Smooth muscle cell (in vitro differentiated cells): ENCODE results near the gene RNF111. TPM values are rescaled to one million over a fixed set of nuclear protein-coding genes. Genes with fewer than 3 reads are reported as not detected.

Experiments used
- DNase-seq: peaks from one replicate; lab custom pipeline; 2025; ENCODE audit not compliant: unreplicated experiment; lab: John Stamatoyannopoulos, UW
- H2AFZ ChIP-seq: fragments of 200-600 bp; sonication (generic); 2 replicates; pipeline ENCODE4 v1.6.0; 2016; ENCODE audit warnings: antibody characterized with exemption, low read depth, mild to moderate bottlenecking
- H3F3A ChIP-seq: fragments of 200-600 bp; sonication (generic); 2 replicates; pipeline ENCODE4 v1.6.0; 2017; ENCODE audit warnings: antibody characterized with exemption, low read depth
- H3K27ac ChIP-seq: fragments of 200-600 bp; sonication (generic); 2 replicates; pipeline ENCODE4 v1.5.1; 2016; ENCODE audit warnings: low read depth, mild to moderate bottlenecking
- H3K27me3 ChIP-seq: fragments of 200-600 bp; sonication (generic); 2 replicates; pipeline ENCODE4 v1.6.1; 2016; ENCODE audit warnings: low read depth, mild to moderate bottlenecking
- H3K36me3 ChIP-seq: fragments of 200-600 bp; sonication (generic); 2 replicates; pipeline ENCODE4 v1.5.1; 2016; ENCODE audit warnings: low read depth
- H3K4me1 ChIP-seq: fragments of 200-600 bp; sonication (generic); 2 replicates; pipeline ENCODE4 v1.5.1; 2016; ENCODE audit warnings: low read depth
- H3K4me2 ChIP-seq: fragments of 200-600 bp; sonication (generic); 2 replicates; pipeline ENCODE4 v1.6.0; 2016; ENCODE audit warnings: mild to moderate bottlenecking
- H3K4me3 ChIP-seq: fragments of 200-600 bp; sonication (generic); 2 replicates; pipeline ENCODE4 v1.5.1; 2016; ENCODE audit warnings: mild to moderate bottlenecking
- H3K79me2 ChIP-seq: fragments of 200-600 bp; sonication (generic); 2 replicates; pipeline ENCODE4 v1.6.0; 2016; ENCODE audit warnings: low read depth, mild to moderate bottlenecking
- H3K9ac ChIP-seq: fragments of 200-600 bp; sonication (generic); 2 replicates; pipeline ENCODE4 v1.6.0; 2016; ENCODE audit warnings: low read depth
- H3K9me3 ChIP-seq: fragments of 200-600 bp; sonication (generic); replicated peaks from 2 replicates; pipeline ENCODE4 v1.5.1; 2016; ENCODE audit warnings: low read depth
- H4K20me1 ChIP-seq: fragments of 200-600 bp; sonication (generic); 2 replicates; pipeline ENCODE4 v1.6.0; 2016; ENCODE audit warnings: low read depth
- WGBS: methylation state at CpG from one replicate; pipeline ENCODE4 v1.1.7; 2016; ENCODE audit warnings: low lambda C conversion rate; 5-methylcytosine and 5-hydroxymethylcytosine counted together
- polyA plus RNA-seq: library from polyadenylated mRNA; unstranded; fragments of >200 nt; fragmentation: Nextera tagmentation; extraction: Ambion mirVana; gene quantifications from 2 replicates; pipeline ENCODE4 v1.2.1, GENCODE V29; 2016
- total RNA-seq: library from RNA; depleted of rRNA; stranded (reverse); fragments of >200 nt; gene quantifications from 2 replicates; pipeline ENCODE4 v1.2.3, GENCODE V29; 2014
- TF ChIP-seq, protein P1 (sequence below): fragments of 200-600 bp; sonication (generic); IDR thresholded peaks from 2 replicates; pipeline ENCODE4 v1.5.1; 2017; ENCODE audit warnings: borderline replicate concordance, mild to moderate bottlenecking, antibody characterized with exemption; ENCODE audit not compliant: insufficient read depth, poor library complexity, severe bottlenecking

Gene RNF111
- total and polyA plus RNA-seq, 2 experiments from 2014 or later: 15.3 to 37.8 TPM

DNA sequence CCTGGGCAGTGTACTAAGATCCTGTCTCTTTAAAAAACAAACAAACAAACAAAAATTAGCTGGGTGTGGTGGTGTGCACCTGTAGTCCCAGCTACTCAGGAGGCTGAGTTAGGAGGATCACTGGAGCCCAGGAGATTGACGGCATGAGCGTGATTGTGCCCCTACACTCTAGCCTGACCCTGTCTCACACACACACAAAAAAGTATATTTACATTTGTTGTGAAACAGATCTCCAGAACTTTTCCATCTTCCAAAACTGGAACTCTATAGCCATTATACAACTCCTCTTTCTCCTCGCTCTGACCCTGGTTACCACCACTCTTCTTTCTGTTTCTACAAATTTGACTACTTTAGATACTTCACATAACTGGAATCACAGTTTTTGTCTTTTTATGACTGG is 61.4 kb downstream of the RNF111 start:
- Histone ChIP-seq H3K4me2 (no peak overlapping the region), H3K27ac (no peak overlapping the region), H3K4me1 (no peaks in the 10 kb centered on the region), H3K79me2 (peaks cover 82% of the 10 kb centered on the region), H2AFZ (no peak overlapping the region), H3K9me3 (no peaks in the 10 kb centered on the region), H4K20me1 (peaks cover 92% of the 10 kb centered on the region), H3K27me3 (no peaks in the 10 kb centered on the region), H3K9ac (no peak overlapping the region), H3K36me3 (no peaks in the 10 kb centered on the region), H3F3A (no peaks in the 10 kb centered on the region), H3K4me3 (no peak overlapping the region)
- 94% methylated on average over 3 of the region's 3 CpGs for WGBS
- no peak for DNase-seq
- TF ChIP-seq, protein P1, sequence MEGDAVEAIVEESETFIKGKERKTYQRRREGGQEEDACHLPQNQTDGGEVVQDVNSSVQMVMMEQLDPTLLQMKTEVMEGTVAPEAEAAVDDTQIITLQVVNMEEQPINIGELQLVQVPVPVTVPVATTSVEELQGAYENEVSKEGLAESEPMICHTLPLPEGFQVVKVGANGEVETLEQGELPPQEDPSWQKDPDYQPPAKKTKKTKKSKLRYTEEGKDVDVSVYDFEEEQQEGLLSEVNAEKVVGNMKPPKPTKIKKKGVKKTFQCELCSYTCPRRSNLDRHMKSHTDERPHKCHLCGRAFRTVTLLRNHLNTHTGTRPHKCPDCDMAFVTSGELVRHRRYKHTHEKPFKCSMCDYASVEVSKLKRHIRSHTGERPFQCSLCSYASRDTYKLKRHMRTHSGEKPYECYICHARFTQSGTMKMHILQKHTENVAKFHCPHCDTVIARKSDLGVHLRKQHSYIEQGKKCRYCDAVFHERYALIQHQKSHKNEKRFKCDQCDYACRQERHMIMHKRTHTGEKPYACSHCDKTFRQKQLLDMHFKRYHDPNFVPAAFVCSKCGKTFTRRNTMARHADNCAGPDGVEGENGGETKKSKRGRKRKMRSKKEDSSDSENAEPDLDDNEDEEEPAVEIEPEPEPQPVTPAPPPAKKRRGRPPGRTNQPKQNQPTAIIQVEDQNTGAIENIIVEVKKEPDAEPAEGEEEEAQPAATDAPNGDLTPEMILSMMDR: no peak

- 95% methylated on average over 2 of the region's 2 CpGs for WGBS
- TF ChIP-seq, protein P1: no peak
Observed at GRCh38 chr15:59051873-59052861, 64.7 kb downstream of the RNF111 start.

DNA sequence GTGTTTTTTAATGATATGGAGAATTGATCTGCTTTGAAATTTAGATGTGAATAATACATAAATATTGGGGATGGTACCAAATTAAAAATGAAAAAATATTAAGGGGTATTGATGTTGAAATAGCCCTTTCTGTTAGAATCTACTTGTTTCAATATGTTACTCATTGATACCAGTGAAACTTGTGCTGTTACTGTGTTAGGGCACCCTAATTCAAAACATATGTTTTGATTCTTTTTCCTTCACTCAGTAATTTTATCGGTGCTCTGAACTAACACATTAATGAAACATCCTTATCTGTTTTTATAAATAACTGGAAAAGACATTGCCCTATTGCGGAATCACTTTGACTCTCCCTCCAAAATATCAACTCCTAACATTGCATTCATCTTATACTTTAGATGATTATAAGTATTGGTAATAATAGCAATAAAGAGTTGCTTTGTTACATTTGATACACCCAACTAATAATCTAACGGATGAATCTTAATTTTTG is 65.5 kb downstream of the RNF111 start:
- Histone ChIP-seq H3F3A (no peaks in the 10 kb centered on the region), H3K4me3 (no peak overlapping the region), H4K20me1 (peaks cover 86% of the 10 kb centered on the region), H3K27ac (no peak overlapping the region), H3K36me3 (peaks cover 17% of the 10 kb centered on the region), H3K4me2 (no peak overlapping the region), H3K9ac (no peak overlapping the region), H3K4me1 (no peaks in the 10 kb centered on the region), H3K27me3 (no peaks in the 10 kb centered on the region), H2AFZ (no peak overlapping the region), H3K9me3 (no peaks in the 10 kb centered on the region), H3K79me2 (peaks cover 42% of the 10 kb centered on the region)
- no peak for DNase-seq
- TF ChIP-seq, protein P1: no peak
- WGBS: 86% methylated on average over 3 of the region's 3 CpGs

More at GRCh38 chr15:59051873-59052861, 64.7 kb downstream of the RNF111 start:
- H3K4me2 ChIP-seq: no peak overlapping the region
- H3K4me1 ChIP-seq: no peaks in the 10 kb centered on the region
- H3K36me3 ChIP-seq: peaks cover 17% of the 10 kb centered on the region
- no peaks in the 10 kb centered on the region for H3K9me3 ChIP-seq
- no peak overlapping the region for H3K4me3 ChIP-seq
- DNase-seq: no peak
- peaks cover 49% of the 10 kb centered on the region for H3K79me2 ChIP-seq
- H3K27me3 ChIP-seq: no peaks in the 10 kb centered on the region
- no peak overlapping the region for H3K27ac ChIP-seq
- H4K20me1 ChIP-seq: peaks cover 86% of the 10 kb centered on the region
- H2AFZ ChIP-seq: no peak overlapping the region
- H3K9ac ChIP-seq: no peak overlapping the region
- H3F3A ChIP-seq: no peaks in the 10 kb centered on the region
